Tibial nerve (tissue), 4 donors: Measurements from ENCODE around the gene STAT4. TPM values are rescaled to one million over a fixed set of nuclear protein-coding genes. Genes with fewer than 3 reads are reported as not detected.

Experiments used
- DNase-seq, 2 donors: peaks; one replicate each; pipeline ENCODE4 v3.0.0-alpha.2; 2019; ENCODE audit warnings: low spot score in 2 of 2
- H3K27ac ChIP-seq, 4 donors: fragments of 200-600 bp; sonication (generic) in 3 of 4; one replicate each; pipeline ENCODE4 v1.5.1; 2017 to 2019; ENCODE audit warnings: mild to moderate bottlenecking in 1 of 4
- H3K27me3 ChIP-seq, 2 donors: fragments of 200-600 bp; sonication (generic) in 1 of 2; one replicate each; pipeline versions ENCODE4 v1.5.1 to v1.6.0; 2017 to 2019
- H3K36me3 ChIP-seq, 3 donors: fragments of 200-600 bp; sonication (generic); one replicate each; pipeline ENCODE4 v1.5.1; 2018 to 2019
- H3K4me1 ChIP-seq, 4 donors: fragments of 200-600 bp; sonication (generic) in 3 of 4; one replicate each; pipeline ENCODE4 v1.5.1; 2017 to 2019
- H3K4me3 ChIP-seq, 4 donors: fragments of 200-600 bp; sonication (generic) in 3 of 4; one replicate each; pipeline ENCODE4 v1.5.1; 2017 to 2019; ENCODE audit warnings: mild to moderate bottlenecking in 1 of 4, moderate library complexity in 1 of 4
- H3K9me3 ChIP-seq, 4 donors: fragments of 200-600 bp; sonication (generic) in 3 of 4; one replicate each; pipeline ENCODE4 v1.5.1; 2017 to 2019
- EP300 ChIP-seq, 2 donors: sonication (generic); formaldehyde crosslinking; IDR thresholded peaks; one replicate each; pipeline ENCODE4 v1.6.1; 2017; ENCODE audit warnings: antibody characterized with exemption in 2 of 2, mild to moderate bottlenecking in 1 of 2
- POLR2A ChIP-seq, 2 donors: fragments of 450-650 bp; IDR thresholded peaks; one replicate each; pipeline ENCODE4 v1.6.1; 2017; ENCODE audit warnings: antibody characterized with exemption in 2 of 2, mild to moderate bottlenecking in 2 of 2, moderate library complexity in 2 of 2
- WGBS, 2 donors: methylation state at CpG; one replicate each; pipeline ENCODE4 v1.1.5; 2018; 5-methylcytosine and 5-hydroxymethylcytosine counted together
- total RNA-seq, 4 donors: library from RNA; depleted of rRNA; stranded (reverse); fragments of >200 nt; gene quantifications; one replicate each; pipeline ENCODE4 v1.1.0, GENCODE V29; 2016
- TF ChIP-seq, protein P1 (sequence below), 5 experiments: fragments of 200-600 bp in 3 of 5; fragments of 450-650 bp in 2 of 5; sonication (generic) in 3 of 5; IDR thresholded peaks; one replicate each; pipeline ENCODE4 v1.5.1; 2016 to 2019; ENCODE audit warnings: antibody characterized with exemption in 5 of 5, mild to moderate bottlenecking in 3 of 5, moderate library complexity in 2 of 5

STAT4 gene
- total RNA-seq, 4 donors from 2014 or later: 0.39 to 4.2 (median 2.3) TPM; not detected in 1

DNA sequence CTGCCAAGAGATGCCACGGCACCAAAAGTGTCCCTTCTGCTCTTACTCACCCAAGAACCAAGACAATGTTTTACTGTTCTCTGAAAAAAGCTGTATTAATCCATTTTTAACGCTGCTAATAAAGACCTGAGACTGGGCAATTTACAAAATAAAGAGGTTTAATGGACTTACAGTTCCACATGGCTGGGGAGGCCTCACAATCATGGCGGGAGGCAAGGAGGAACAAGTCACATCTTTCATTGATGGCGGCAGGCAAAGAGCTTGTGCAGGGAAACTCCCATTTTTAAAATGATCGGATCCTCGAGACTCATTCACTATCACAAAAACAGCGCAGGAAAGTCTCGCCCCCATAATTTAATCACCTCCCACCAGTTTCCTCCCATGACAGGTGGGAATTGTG, 135.0 kb downstream of the STAT4 start:
- TF ChIP-seq, protein P1, sequence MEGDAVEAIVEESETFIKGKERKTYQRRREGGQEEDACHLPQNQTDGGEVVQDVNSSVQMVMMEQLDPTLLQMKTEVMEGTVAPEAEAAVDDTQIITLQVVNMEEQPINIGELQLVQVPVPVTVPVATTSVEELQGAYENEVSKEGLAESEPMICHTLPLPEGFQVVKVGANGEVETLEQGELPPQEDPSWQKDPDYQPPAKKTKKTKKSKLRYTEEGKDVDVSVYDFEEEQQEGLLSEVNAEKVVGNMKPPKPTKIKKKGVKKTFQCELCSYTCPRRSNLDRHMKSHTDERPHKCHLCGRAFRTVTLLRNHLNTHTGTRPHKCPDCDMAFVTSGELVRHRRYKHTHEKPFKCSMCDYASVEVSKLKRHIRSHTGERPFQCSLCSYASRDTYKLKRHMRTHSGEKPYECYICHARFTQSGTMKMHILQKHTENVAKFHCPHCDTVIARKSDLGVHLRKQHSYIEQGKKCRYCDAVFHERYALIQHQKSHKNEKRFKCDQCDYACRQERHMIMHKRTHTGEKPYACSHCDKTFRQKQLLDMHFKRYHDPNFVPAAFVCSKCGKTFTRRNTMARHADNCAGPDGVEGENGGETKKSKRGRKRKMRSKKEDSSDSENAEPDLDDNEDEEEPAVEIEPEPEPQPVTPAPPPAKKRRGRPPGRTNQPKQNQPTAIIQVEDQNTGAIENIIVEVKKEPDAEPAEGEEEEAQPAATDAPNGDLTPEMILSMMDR (IDR thresholded peaks at IDR 0.05): no peak
- TF ChIP-seq EP300 (IDR thresholded peaks at IDR 0.05) (no peak), POLR2A (IDR thresholded peaks at IDR 0.05) (no peak)
- no peak for DNase-seq
- H3K27ac ChIP-seq: no peak overlapping the region
- no peak overlapping the region for H3K4me3 ChIP-seq
- peaks cover 0 to 4% (median 0%) of the 10 kb centered on the region in 3 donors for H3K36me3 ChIP-seq
- no peaks in the 10 kb centered on the region for H3K9me3 ChIP-seq
- H3K4me1 ChIP-seq: peaks cover 0 to 39% (median 17%) of the 10 kb centered on the region in 4 donors
- 79 to 86% methylated on average over 8 of the region's 8 CpGs for WGBS, 2 donors
- no peaks in the 10 kb centered on the region for H3K27me3 ChIP-seq

DNA sequence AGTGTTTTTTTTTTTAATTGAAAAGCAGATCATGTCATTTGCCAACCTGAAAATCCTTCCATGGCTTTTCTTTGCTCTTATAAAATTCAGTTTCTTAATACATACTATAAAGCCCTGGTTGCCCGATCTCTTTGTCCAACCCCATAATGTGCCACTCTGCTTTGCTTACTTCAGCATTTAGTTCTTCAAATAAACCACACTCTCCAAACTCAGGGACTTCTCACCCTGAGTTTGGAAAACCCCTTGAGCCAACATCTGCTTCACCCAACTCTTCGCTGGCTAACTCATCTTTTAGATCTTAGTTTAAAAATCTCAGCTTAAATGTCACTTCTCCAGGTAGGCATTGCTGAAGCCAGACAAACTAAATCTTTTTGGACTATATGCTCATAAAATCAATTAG, 135.6 kb downstream of the STAT4 start:
- H3K4me1 ChIP-seq: peaks cover 0 to 43% (median 20%) of the 10 kb centered on the region in 4 donors
- DNase-seq: no peak
- H3K9me3 ChIP-seq: no peaks in the 10 kb centered on the region
- WGBS, 2 donors: 89 to 94% methylated on average over 2 of the region's 2 CpGs
- no peaks in the 10 kb centered on the region for H3K27me3 ChIP-seq
- H3K27ac ChIP-seq: no peak overlapping the region
- H3K36me3 ChIP-seq: peaks cover 0 to 4% (median 0%) of the 10 kb centered on the region in 3 donors
- H3K4me3 ChIP-seq: no peak overlapping the region
- TF ChIP-seq POLR2A (IDR thresholded peaks at IDR 0.05) (no peak), EP300 (IDR thresholded peaks at IDR 0.05) (no peak)
- TF ChIP-seq, protein P1 (IDR thresholded peaks at IDR 0.05): no peak

DNA sequence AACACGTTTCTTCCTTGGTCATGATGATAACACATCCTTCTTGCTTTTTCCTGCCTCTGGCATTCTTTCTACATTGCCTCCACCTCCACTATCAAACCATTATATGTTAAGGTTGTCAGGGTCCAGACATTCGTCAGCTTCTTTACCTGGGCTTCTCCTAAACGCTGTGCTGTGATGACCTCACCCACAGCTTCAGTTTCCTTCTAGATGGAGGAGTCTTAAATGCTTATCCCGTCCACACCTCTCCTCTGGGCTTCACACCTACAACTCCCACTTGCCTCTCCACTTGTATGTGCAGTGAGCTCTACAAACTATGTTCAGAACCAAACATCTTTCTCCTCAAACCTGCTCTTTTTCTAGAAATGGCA, 136.2 kb downstream of the STAT4 start:
- TF ChIP-seq POLR2A (IDR thresholded peaks at IDR 0.05) (no peak), EP300 (IDR thresholded peaks at IDR 0.05) (no peak)
- TF ChIP-seq, protein P1 (IDR thresholded peaks at IDR 0.05): no peak
- WGBS, 2 donors: 45 to 50% methylated on average over 4 of the region's 4 CpGs
- H3K9me3 ChIP-seq: no peaks in the 10 kb centered on the region
- peaks cover 0 to 4% (median 0%) of the 10 kb centered on the region in 3 donors for H3K36me3 ChIP-seq
- no peaks in the 10 kb centered on the region for H3K27me3 ChIP-seq
- DNase-seq: no peak
- peaks cover 0 to 45% (median 20%) of the 10 kb centered on the region in 4 donors for H3K4me1 ChIP-seq
- H3K4me3 ChIP-seq: peak overlapping the region; percentile 77 to 97 (median 92)
- H3K27ac ChIP-seq: peak overlapping the region; percentile 83 to 97 (median 90)

DNA sequence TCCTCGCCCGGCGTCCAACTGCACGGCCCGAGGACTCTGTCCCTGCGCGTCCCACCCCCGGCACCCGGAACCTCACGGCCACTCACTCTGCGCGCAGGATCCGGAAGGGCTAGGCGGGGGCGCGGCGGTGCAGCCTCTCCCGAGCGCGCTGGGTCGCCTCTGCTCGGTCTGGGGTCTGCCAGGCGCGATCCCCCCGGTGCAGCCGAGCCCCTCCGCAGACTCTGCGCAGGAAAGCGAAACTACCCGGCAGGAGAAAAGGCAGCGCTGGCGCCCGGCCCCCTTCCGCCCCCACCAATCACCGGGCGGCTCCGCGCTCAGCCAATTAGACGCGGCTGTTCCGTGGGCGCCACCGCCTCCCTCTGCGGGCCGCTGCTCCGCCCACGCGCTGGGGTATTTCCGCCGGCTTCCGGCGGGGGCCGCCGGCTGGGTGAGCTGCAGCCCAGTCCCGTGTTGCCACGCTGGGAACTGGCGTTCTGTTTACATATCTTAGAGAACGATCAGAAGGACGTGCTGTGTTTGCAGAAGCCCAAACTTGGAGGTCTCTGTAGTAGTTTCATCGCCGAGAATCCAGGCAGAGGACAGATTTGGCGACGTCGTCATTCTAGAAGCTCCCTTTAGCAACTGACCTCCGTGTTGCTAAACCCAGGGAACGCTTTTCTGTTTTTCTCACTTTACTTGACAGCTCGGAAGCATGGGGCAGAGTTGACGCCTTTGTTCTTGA, 136.7 kb downstream of the STAT4 start, which contains the start of gene STAT1:
TSS of gene STAT1 (minus strand) at position 240 of the 721 bp plus-strand sequence. CDS start 4,168 bp downstream, outside the sequence.
- peak; percentile 86 for DNase-seq
- TF ChIP-seq EP300 (IDR thresholded peaks at IDR 0.05): peak; percentile 97 to 98
- TF ChIP-seq, protein P1 (IDR thresholded peaks at IDR 0.05): peak in 3 of 5 experiments; percentile 20 to 67 (median 51)
- TF ChIP-seq POLR2A (IDR thresholded peaks at IDR 0.05): peak; percentile 83 to 95
- 0% methylated on average over 33 to 50 of the region's 68 CpGs for WGBS, 2 donors
- H3K27me3 ChIP-seq: no peaks in the 10 kb centered on the region
- peak within 1 kb of the TSS; percentile 77 to 97 (median 92) for H3K4me3 ChIP-seq
- peaks cover 0 to 44% (median 20%) of the 10 kb centered on the region in 4 donors for H3K4me1 ChIP-seq
- no peaks in the 10 kb centered on the region for H3K9me3 ChIP-seq
- H3K36me3 ChIP-seq: peaks cover 0 to 4% (median 3%) of the 10 kb centered on the region in 3 donors
- peak within 1 kb of the TSS; percentile 83 to 97 (median 90) for H3K27ac ChIP-seq

DNA sequence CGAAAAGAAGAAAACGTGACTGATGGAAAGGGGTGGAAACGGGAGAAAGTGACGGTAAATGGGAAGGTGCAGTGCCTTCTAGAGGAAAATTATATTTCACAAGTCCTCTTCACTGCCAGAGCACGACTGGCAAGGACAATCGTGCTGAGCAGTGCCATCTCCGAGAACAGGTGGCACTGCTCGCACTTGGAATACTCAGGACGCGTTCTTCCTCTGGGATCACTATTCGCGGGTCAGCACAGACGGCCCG, 137.2 kb downstream of the STAT4 start:
- no peak for TF ChIP-seq EP300 (IDR thresholded peaks at IDR 0.05)
- peaks cover 0 to 8% (median 4%) of the 10 kb centered on the region in 3 donors for H3K36me3 ChIP-seq
- H3K4me1 ChIP-seq: peaks cover 0 to 44% (median 20%) of the 10 kb centered on the region in 4 donors
- peak overlapping the region; percentile 83 to 97 (median 90) for H3K27ac ChIP-seq
- 0% methylated on average over 14 of the region's 14 CpGs for WGBS, 2 donors
- no peak for DNase-seq
- peak overlapping the region; percentile 77 to 97 (median 92) for H3K4me3 ChIP-seq
- H3K9me3 ChIP-seq: no peaks in the 10 kb centered on the region
- no peaks in the 10 kb centered on the region for H3K27me3 ChIP-seq
